Activated naive CD8-positive, alpha-beta T cell treated with anti-CD3 and anti-CD28 coated beads for 36 hours (primary cell): ENCODE results near the gene BEST3. TPM values are rescaled to one million over a fixed set of nuclear protein-coding genes. Genes with fewer than 3 reads are reported as not detected.

Experiments used
- DNase-seq: peaks from one replicate; pipeline ENCODE4 v3.0.0; 2021
- H3K27ac Mint-ChIP-seq: one replicate; pipeline ENCODE4 v1.8.0; 2022; ENCODE audit warnings: mild to moderate bottlenecking, moderate library complexity, mixed read lengths
- H3K27me3 Mint-ChIP-seq: one replicate; pipeline ENCODE4 v1.8.0; 2022; ENCODE audit warnings: mild to moderate bottlenecking, mixed read lengths
- H3K36me3 Mint-ChIP-seq: one replicate; pipeline ENCODE4 v1.8.0; 2021; ENCODE audit warnings: mild to moderate bottlenecking, mixed read lengths
- H3K4me1 Mint-ChIP-seq: one replicate; pipeline ENCODE4 v1.8.0; 2021; ENCODE audit warnings: mixed read lengths
- H3K4me3 Mint-ChIP-seq: one replicate; pipeline ENCODE4 v1.8.0; 2022; ENCODE audit warnings: mild to moderate bottlenecking, moderate library complexity, mixed read lengths
- H3K9me3 Mint-ChIP-seq: one replicate; pipeline ENCODE4 v1.8.0; 2022; ENCODE audit warnings: mixed read lengths
- total RNA-seq, 2 experiments: library from RNA; stranded (reverse); gene quantifications; one replicate each; pipeline ENCODE4 v1.2.3, GENCODE V29; 2021

BEST3 gene
- total RNA-seq, result not detected

DNA sequence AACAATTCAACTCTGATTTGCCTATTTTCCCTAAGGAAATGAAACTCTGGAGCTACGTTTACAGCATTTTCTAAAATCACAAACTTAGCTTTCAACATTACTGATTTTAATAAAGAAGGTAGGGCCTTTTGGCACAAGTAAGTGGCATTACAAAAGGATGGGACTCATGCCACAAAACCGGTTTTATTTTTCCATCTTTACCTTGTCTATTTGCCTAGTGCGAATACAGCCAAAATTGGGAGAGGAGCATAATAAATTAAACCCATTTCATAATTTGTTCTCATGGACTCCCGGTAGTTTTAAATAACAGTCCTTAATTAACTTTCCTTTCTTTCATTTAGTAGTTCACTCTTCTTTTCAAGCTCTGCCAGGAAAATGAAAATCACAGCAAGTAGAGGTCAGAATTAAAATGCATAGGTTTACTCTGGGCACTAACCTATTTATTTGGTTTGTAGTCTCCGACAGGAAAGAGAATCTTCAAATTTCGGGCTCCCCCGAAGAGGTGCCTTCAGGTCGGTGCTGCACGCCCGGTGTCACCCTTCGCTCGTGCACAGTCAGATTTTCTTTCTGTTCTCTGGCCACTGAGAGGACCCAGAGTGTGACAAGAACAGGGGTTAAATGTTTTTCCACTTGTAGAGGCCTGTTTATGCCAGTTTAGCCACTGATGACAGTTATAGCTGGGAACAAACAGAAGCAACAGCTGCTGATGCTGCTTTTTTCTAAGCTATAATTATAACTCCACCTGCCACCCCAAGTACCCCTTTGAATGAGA lies at the start of gene BEST3:
BEST3 (minus strand) TSS at position 535 of the 772 bp plus-strand sequence. CDS start 1,505 bp downstream, outside the sequence.
- Mint-ChIP-seq H3K4me1 (no peaks in the 10 kb centered on the region), H3K36me3 (no peaks in the 10 kb centered on the region), H3K9me3 (no peaks in the 10 kb centered on the region), H3K27me3 (peaks cover 7% of the 10 kb centered on the region), H3K4me3 (no peak within 1 kb of the TSS), H3K27ac (no peak within 1 kb of the TSS)
- DNase-seq, result no peak

DNA sequence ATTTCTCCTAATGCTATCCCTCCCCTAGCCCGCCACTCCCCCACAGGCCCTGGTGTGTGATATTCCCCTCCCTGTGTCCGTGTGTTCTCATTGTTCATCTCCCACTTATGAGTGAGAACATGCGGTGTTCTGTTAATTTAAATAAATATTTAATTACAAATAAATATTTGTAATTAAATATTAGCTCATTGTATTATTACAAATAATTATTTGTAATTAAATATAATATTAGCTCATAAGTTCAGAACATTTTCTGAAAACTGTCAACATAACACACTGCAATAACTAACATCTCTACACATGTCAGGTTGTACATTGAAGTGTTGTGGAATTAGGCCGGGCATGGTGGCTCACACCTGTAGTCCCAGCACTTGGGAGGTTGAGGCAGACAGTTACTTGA lies 45.0 kb upstream of the BEST3 start:
- H3K36me3 Mint-ChIP-seq, result peaks cover 4% of the 10 kb centered on the region
- H3K4me1 Mint-ChIP-seq, result peaks cover 21% of the 10 kb centered on the region
- no peak for DNase-seq
- no peak overlapping the region for H3K27ac Mint-ChIP-seq
- no peaks in the 10 kb centered on the region for H3K27me3 Mint-ChIP-seq
- H3K4me3 Mint-ChIP-seq, result no peak overlapping the region
- H3K9me3 Mint-ChIP-seq, result no peaks in the 10 kb centered on the region

DNA sequence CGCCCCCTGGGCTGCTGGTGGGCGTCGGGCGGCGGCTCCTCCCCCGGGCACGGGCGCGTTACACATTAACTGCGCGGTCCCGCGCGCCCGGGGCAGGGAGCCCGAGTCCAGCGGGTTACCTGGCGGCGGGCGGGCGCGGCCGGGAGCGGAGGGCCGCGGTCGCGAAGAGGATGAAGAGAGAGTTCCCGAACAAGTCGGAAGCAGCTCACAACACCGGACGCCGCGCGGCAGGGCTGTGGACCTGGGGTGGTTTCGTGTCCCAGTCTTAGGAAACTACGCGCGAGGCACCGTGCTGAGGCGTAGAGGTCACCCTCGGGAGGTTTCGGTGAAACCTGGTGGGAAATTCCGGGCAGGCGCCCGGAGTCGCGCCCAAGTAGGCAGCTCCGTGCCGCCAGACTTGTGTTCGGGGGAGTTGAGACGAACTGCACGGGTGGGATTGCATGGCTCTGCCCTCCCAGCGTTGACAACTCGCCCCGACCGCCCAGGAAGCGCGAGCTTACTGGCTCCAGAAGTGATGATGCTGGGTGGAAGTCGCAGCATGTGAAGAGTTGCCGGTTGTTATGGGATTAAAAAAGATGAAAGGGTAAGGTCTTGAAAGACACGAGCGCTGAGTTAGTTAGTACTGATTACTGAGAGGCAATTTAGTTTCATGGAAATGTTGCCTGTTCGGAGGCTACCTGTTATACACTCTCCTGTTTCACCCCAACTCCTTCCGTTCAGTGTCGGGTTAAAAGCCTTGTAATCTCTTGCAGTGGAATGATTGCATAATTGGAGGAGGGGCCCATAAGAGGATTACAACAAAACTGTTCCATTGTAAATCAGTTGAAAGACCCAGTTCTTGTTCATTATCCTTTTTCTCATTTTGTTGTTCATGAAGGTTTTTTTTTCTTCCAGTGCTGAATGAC lies 40.4 kb upstream of the BEST3 start:
- Mint-ChIP-seq H3K4me3 (peak overlapping the region; percentile 80), H3K4me1 (peaks cover 23% of the 10 kb centered on the region), H3K36me3 (peaks cover 3% of the 10 kb centered on the region), H3K27me3 (peaks cover 8% of the 10 kb centered on the region), H3K27ac (peak overlapping the region; percentile 79), H3K9me3 (no peaks in the 10 kb centered on the region)
- DNase-seq, result peak; percentile 78

DNA sequence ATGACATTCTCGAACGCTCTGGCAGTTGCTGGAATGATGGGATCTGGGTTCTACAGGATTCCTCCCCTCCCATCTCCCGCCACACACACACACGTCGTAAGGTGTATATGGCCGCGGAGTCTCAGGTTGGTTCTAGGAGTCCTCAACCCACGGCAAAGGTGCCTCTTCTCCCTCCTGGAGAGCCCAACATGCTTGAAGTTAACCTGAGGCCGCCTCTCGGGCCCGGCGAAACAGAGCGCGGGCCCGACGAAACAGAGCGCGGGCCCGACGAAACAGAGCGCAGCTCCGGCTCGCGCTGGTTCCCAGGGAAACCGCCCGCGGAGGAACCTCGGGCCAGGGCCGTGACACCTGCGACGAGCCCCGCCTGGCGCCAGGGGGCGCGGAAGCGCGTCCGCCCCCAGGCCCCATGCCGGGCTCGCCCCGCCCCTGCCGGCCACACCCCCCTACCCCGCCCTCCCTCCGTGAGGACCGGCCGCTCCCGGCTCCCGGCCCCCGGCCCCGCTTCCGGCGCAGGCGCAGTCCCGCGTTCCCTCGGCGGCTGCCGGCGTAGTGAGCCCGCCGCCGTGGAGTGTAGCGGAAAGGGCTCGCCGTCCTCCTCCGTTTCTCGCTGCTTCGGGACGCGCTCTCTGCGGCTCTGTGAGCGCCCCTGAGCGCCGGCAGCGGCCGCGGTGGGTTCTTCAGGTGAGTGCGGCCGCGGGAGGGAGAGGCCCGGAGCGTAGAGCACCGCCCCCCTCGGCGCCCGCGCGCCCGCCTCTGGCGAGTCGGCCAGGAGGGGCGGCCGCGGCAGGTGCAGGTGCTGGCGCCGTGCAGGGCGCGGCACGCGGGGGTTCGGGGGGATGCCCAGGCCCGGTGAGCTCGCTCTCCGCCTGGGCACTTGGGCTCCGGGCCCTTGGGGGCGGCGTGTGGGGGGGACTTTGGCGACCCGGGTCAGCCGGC lies 39.5 kb upstream of the BEST3 start, which contains the start of gene RAB3IP:
RAB3IP (plus strand) TSS at position 510 of the 936 bp plus-strand sequence. CDS start 16,549 bp downstream, outside the sequence.
- Mint-ChIP-seq H3K27me3 (peaks cover 8% of the 10 kb centered on the region), H3K27ac (peak within 1 kb of the TSS; percentile 82), H3K36me3 (peaks cover 3% of the 10 kb centered on the region), H3K4me1 (peaks cover 23% of the 10 kb centered on the region), H3K9me3 (no peaks in the 10 kb centered on the region), H3K4me3 (peak within 1 kb of the TSS; percentile 80)
- DNase-seq, result peak; percentile 94

DNA sequence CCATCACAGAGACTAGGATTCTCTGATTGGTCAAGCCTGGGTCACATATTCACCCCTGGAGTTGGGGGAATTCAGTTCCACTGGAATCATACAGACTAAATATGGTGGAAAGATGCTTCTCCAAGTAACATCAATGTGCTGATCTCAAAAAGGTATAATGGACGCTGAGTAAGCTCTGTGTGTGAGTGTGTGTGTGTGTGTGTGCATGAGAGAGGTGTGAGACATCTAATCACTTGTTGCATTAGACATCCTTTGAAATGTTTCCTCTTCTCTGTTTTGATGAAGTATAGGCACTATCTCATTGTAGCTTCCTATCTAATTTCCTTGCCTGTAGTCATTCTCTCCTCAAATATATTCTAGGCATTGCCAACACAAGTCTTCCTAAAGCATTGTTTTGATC lies 34.5 kb upstream of the BEST3 start:
- Mint-ChIP-seq H3K36me3 (no peaks in the 10 kb centered on the region), H3K4me3 (no peak overlapping the region), H3K27ac (no peak overlapping the region), H3K27me3 (peaks cover 26% of the 10 kb centered on the region), H3K9me3 (no peaks in the 10 kb centered on the region), H3K4me1 (peaks cover 4% of the 10 kb centered on the region)
- DNase-seq, result no peak

DNA sequence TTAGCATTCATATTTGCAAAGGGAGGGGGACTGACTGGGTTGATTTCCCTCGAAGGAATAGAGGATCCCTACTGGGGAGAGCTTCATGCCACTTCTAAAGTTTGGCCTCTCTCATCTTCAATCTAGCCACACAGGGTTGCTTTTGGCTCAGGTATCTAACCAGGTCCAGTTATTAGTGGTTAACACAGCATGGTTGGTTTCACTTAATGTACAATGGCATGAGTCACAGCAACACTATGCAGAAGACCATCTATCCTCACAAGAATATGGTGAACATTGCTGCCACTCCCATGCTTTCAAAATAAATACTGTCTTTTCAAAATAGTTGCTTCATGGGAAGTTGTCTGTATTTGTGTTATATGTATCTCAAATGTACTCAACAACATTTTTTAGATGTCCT lies 33.0 kb upstream of the BEST3 start:
- Mint-ChIP-seq H3K4me1 (no peaks in the 10 kb centered on the region), H3K27me3 (peaks cover 21% of the 10 kb centered on the region), H3K9me3 (no peaks in the 10 kb centered on the region), H3K27ac (no peak overlapping the region), H3K4me3 (no peak overlapping the region), H3K36me3 (no peaks in the 10 kb centered on the region)
- DNase-seq, result no peak

DNA sequence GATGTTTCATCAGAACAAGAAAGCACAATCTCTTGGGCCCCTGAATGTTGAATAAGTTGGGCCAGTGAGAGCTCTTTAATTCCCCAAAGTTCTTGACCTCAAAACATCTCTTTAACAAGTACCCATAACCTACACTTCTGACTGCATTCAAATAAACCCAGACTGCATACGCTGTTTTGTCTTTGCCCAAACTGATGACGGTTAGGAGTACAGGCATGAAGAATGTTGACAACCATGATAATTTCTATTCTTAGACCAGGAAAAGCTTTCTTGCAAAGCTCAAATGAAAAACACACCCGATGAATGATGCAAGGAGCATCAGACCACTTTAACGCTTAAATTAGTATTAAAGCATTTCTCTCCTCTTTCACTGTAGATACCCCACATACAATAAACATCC lies 27.8 kb upstream of the BEST3 start:
- Mint-ChIP-seq H3K27me3 (peaks cover 17% of the 10 kb centered on the region), H3K27ac (no peak overlapping the region), H3K9me3 (peaks cover 3% of the 10 kb centered on the region), H3K4me3 (no peak overlapping the region), H3K4me1 (no peaks in the 10 kb centered on the region), H3K36me3 (no peaks in the 10 kb centered on the region)
- no peak for DNase-seq

DNA sequence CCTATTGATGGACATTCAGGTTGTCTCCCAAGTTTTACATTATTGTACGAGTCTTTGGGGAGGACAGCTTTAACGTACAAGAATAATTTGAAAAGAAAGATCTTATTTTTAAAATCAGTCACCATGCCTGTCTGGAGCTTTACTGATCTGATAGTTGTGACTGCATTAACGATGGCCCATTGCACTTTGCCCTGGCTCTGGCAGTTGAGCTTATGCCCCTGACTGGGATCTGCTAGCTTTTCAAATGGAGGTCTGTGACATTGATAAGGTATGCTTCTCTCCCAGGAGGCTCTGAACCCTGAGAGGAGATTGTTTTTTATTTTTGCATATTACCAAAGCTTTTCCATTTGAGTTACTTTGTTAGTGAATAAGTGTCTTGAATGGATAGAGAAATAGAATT lies 21.6 kb upstream of the BEST3 start:
- H3K27me3 Mint-ChIP-seq, result peaks cover 11% of the 10 kb centered on the region
- H3K4me3 Mint-ChIP-seq, result no peak overlapping the region
- peaks cover 4% of the 10 kb centered on the region for H3K4me1 Mint-ChIP-seq
- peaks cover 3% of the 10 kb centered on the region for H3K9me3 Mint-ChIP-seq
- H3K27ac Mint-ChIP-seq, result no peak overlapping the region
- DNase-seq, result no peak
- no peaks in the 10 kb centered on the region for H3K36me3 Mint-ChIP-seq

DNA sequence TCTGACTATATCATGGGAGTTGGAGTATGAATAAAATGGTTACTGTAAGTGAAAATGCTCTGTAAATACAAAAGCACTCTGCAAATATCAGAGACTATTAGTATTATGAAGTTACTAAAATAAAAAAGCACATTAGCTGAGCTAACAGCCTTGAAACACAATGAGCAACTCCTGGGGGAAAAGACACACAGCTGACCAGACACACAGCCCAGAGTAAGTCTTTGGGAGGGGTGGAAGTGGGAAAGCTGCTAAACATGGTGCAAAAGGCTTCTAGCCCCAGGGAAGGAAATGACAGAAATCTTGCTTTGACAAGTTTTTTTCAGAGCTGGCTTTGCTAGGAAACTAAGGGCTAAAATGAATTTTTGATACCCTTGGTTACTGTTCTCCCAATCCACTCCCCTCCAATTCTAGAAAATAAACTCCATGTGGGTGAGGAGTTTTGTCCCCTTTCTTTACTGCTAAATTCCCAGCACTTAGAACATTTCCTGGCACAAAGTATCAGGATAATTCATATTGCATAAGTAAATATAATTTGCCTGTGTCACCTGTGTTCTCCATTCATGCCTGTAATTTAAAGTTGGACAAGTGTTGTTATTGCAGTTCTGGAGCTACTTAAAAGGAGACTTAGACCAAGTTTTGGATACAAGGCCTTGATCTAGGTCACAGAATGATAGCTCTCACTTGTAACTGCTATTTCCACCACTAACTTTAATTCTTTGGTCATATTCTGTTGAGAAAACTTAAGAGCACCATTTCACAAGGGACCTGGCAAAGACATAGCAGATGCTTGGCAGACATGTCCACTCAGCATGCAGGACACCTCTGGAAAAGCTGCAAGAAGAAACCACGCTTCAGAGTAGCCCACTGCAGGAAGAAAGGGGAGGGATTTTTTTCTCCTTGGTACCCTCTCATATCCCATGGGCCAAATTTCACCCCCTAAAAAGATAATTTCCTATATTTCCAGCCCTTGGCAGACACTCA lies 20.5 kb upstream of the BEST3 start:
- peaks cover 2% of the 10 kb centered on the region for H3K9me3 Mint-ChIP-seq
- DNase-seq, result no peak
- H3K36me3 Mint-ChIP-seq, result no peaks in the 10 kb centered on the region
- H3K4me1 Mint-ChIP-seq, result peaks cover 4% of the 10 kb centered on the region
- H3K4me3 Mint-ChIP-seq, result no peak overlapping the region
- no peak overlapping the region for H3K27ac Mint-ChIP-seq
- peaks cover 11% of the 10 kb centered on the region for H3K27me3 Mint-ChIP-seq

DNA sequence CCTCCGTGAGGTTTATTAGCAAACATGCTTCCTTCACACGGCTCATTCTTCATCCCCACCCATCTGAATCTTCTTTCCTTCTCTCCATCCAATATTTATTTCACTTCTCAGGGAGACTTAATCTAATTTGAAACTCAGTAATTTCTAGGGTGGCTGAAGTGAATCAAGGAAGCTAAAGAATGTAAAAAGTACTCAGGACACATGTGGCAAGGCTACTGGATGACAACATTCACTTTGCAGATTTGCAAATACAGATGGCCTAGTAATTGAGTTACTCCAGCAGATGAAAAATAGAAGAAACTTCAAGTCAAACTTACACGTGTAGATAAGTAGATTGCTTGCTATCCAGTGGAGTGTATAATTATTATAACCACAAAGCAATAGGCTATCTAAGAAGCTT lies 15.4 kb upstream of the BEST3 start:
- Mint-ChIP-seq H3K27ac (no peak overlapping the region), H3K4me1 (no peaks in the 10 kb centered on the region), H3K36me3 (no peaks in the 10 kb centered on the region), H3K27me3 (peaks cover 3% of the 10 kb centered on the region), H3K9me3 (no peaks in the 10 kb centered on the region), H3K4me3 (no peak overlapping the region)
- no peak for DNase-seq

DNA sequence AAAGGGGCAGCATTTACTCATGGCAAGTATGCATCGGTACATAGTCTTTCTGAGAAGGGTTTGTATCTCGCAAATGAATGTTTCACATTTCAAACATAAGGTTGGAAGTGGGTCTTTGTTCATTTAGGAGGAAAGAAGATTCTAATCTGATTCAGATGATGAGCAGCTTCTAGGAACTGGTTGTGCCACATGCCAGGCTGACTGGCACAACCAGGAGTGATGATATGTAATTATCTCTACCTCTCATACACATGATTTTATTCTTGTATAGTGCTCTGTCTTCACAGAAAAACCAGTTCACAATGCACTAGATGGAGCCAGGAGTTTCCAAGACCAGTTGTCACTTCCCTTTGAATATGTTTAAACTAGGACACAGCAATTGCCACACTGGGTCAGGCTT lies 13.7 kb upstream of the BEST3 start:
- no peaks in the 10 kb centered on the region for H3K4me1 Mint-ChIP-seq

DNA sequence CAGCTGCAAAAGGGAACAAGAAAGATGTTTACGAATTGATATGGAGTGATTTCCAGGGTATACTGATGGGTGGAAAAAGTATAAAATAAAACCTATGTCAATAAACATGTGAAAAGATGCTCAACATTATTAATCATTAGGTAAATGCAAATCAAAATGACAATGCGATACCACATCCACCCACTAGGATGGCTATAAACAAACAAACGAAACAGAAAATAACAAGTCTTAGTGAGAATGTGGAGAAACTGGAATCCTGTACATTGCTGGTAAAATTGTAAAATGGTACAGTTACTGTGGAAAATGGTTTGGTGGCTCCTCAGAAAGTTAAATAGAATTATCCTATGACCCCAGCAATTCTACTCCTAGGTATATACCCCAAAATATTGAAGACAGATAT lies 9.5 kb upstream of the BEST3 start:
- Mint-ChIP-seq H3K4me3 (no peak overlapping the region), H3K27ac (no peak overlapping the region), H3K4me1 (no peaks in the 10 kb centered on the region), H3K9me3 (no peaks in the 10 kb centered on the region), H3K27me3 (peaks cover 21% of the 10 kb centered on the region), H3K36me3 (no peaks in the 10 kb centered on the region)
- no peak for DNase-seq

More for the DNA sequence above, 13.7 kb upstream of the BEST3 start:
- H3K9me3 Mint-ChIP-seq, result no peaks in the 10 kb centered on the region
- no peak overlapping the region for H3K27ac Mint-ChIP-seq
- H3K36me3 Mint-ChIP-seq, result no peaks in the 10 kb centered on the region
- H3K27me3 Mint-ChIP-seq, result peaks cover 6% of the 10 kb centered on the region
- no peak for DNase-seq
- H3K4me3 Mint-ChIP-seq, result no peak overlapping the region

DNA sequence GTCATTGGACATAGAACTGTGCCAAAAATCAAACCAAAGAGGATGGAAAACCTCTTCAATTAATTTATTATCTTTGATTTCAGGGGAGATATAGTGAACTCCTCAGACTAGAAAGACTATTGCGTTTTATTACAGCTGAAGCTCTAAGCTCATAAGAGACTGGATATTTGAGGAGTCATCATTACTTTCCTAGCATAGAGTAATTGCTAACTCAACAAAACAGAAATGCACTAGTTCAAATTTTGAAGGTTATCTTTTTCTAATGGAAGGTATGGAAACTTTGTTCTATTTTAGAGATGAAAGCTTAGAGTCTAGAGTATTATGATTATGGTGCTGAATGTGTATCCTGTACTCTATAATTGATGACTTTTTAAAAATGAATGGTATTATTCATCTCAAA lies 5.3 kb upstream of the BEST3 start:
- Mint-ChIP-seq H3K27ac (no peak overlapping the region), H3K4me3 (no peak overlapping the region), H3K36me3 (no peaks in the 10 kb centered on the region), H3K4me1 (no peaks in the 10 kb centered on the region), H3K9me3 (no peaks in the 10 kb centered on the region), H3K27me3 (peaks cover 28% of the 10 kb centered on the region)
- DNase-seq, result no peak
